Sciatic nerve (tissue), 2 donors: ENCODE data around the gene MRPS15. TPM values are rescaled to one million over a fixed set of nuclear protein-coding genes. Genes with fewer than 3 reads are reported as not detected.

Experiments
- ATAC-seq: fragments of 200-7000 bp; cut with Tn5 transposase; one replicate; pipeline ENCODE4 v1.9.1; 2020; ENCODE audit warnings: mild to moderate bottlenecking, moderate library complexity
- DNase-seq: peaks from one replicate; pipeline ENCODE4 v3.0.0-alpha.2; 2020; ENCODE audit warnings: low spot score
- intact Hi-C: fragments of 100-400 bp; cut with DNase I; formaldehyde crosslinking; loops from one replicate; pipeline ENCODE4 v1.14.2; 2022
- total RNA-seq: library from RNA; stranded (reverse); fragmentation: NEBNext Ultra II Directional; extraction: Animal tissue kit (Norgen Biotek cat#: 25700); gene quantifications from one replicate; pipeline ENCODE4 v1.2.1, GENCODE V29; 2021
- donor health status: DM: no; HTN: no; CAD: no.
- donor health status: DM: no; HTN: no; CAD: no.

Gene MRPS15
- total RNA-seq, 1 donor from 2014 or later = 41.5 TPM

DNA sequence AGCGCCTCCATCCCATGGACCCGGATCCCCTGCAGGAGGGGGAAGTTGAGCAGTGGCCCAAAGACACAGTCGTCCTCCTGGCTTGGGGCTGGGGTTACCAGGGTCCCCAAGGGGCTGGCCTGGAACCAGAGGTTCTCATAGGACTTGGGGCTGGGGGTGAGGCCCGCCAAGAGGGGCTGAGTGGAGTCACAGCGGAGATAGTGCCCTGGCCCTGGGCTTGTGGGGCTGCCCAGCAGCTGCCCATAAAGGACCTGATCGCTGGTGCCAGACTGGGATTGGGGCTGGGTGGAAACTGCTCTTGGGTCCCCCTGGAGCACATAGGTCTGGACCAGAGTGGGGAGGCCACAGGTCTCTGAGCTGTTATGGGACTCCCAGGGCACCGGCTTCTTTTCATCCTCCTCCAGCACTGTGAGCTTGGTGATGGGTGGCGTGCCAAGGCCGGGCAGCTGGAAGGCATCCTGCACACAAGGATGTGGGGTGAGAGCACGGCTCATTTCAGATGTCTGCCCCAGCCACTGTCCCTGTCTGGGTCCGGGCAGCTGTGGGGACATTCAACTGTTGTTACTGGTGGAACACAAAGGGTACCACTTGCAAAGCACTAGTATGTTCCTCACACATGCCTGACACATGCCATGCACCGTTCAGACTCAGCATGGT is 2.3 kb upstream of the MRPS15 start:
- DNase-seq (no peak), ATAC-seq (no peak)
- intact Hi-C loops = no loop called here

DNA sequence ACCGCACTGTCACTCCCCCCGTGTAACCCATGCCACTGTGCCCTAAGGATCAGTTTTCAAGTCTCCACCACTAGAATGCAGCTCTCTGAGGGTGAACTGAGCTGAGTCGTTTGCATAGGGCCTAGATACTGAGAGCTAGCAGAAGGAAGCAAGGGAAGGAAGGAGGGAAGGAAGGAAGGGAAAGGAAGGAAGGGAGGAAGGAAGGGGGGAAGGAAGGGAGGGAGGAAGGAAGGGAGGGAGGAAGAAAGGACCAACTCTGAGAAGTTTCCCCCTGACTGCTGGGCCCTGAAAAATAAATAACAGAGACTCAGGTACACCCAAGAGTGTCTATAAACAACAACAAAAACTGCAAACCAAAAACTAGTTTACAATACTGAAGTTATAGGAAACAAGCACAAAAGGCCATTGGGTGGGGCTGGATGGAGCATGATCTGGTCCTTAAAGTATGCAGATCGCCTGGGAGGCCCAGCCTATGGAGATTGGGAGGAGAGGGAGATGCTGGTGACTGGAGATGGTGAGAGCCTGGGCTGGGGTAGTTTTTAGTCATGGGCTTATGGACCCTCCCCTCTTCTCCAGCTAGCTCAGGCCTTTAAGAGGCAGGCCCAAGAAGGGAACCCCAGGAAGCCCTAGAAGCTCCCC is 1.7 kb upstream of the MRPS15 start:
- no peak for DNase-seq
- no peak for ATAC-seq
- intact Hi-C loops = no loop called here

DNA sequence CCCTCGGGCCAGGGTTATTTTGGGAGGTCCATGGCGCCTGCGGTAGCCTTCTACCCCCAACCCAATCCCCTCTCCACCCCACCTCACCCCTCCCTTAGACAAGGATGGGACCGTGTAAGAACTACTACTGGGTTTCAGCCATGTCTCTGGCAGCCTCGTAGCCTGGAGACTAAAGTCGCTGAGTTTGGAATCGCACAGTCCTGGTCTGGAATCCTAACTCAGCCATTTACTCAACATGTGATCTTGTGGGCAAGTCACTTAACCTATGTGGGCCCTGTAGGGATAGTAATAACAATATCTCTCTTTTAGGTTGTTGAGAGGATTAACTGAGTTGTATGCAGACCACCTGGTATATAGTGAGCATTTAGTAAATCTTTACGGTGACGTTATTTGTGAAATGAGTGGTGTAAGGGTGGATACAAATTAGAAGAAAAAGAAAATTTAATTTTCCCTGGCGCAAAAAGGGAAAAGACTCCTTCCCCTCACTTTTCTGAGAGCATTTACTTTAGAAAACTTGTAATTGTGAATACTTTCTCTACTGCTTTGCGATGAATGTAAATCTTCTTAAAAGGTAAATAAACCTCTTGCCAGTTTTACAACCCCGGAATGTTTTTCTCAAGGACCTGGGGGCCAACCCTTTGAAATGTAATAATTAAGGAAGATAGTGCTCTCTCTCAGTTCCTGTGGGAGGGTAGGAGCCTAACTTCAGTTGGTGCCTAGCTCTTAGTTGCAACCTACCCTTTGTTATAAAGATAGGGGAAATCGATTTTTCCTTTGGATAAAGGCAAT is 615 bp upstream of the MRPS15 start:
- ATAC-seq (peak; percentile 72), DNase-seq (no peak)
- intact Hi-C loops = no loop called here

GRCh38 chr1:36463463-36463802 is 751 bp downstream of the MRPS15 start:
- ATAC-seq (no peak), DNase-seq (no peak)
- intact Hi-C loops = no loop called here

GRCh38 chr1:36458910-36459309 is 5.3 kb downstream of the MRPS15 start:
- ATAC-seq = no peak
- intact Hi-C loops = no loop called here
- DNase-seq = no peak

GRCh38 chr1:36457691-36458090 is 6.5 kb downstream of the MRPS15 start:
- DNase-seq = no peak
- intact Hi-C loops = no loop called here
- ATAC-seq = no peak

GRCh38 chr1:36456391-36456928 is 7.7 kb downstream of the MRPS15 start:
- intact Hi-C loops = no loop called here
- ATAC-seq (no peak), DNase-seq (no peak)

DNA sequence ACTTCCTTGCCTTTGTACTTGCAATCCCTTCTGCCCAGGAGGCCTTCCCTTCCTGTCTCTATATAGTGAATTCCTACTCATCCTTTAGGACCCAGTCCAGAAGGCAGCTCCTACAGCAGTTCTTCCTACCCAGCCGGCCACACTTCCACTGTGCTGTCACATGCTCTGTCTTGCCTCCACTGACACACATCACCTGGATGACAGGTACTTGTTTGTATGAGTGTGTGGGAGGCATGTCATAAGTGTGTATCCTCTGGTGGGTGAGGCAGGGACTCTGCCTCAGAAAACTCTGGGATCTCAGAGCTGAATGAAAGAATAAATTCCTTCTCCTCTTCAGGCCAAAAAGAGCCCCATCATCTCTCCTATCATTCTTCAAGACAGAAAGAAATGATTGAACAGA is 8.8 kb downstream of the MRPS15 start:
- ATAC-seq (no peak), DNase-seq (no peak)
- intact Hi-C loops = no loop called here

DNA sequence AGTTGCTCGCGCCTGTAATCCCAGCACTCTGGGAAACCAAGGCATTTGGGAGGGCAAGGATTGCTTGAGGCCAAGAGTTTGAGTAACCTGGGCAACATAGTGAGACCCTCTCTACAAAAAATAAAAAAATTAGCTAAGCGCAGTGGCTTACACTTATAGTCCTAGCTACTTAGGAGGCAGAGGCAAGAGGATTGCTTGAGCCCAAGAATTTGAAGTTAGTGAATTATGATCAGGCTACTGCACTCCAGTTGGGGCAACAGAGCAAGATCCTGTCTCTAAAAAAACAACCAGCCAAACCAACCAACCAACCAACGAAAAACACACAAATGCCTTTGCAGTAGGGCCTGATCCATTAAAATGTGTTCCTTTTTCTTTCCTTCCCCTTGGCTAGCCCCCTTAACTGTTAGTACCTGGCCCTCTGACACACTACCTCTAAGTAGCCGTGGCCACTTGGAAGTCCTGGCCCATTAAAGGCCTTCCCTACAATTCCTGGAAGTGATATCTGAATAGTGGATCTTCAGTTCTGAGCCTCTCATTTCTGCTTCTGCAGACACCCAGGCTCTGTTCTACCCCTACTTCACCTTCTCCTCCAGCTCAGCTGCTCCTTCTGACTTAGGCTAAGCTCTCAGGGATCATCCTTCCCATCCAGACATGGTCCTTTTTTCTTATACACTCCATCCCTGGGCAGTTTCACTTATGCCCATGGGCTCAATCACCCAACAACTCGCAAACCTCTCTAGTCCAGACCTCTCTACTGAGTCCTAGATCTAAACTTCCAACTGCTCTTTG is 10.4 kb downstream of the MRPS15 start:
- intact Hi-C loops = no loop called here
- no peak for ATAC-seq
- DNase-seq = no peak

DNA sequence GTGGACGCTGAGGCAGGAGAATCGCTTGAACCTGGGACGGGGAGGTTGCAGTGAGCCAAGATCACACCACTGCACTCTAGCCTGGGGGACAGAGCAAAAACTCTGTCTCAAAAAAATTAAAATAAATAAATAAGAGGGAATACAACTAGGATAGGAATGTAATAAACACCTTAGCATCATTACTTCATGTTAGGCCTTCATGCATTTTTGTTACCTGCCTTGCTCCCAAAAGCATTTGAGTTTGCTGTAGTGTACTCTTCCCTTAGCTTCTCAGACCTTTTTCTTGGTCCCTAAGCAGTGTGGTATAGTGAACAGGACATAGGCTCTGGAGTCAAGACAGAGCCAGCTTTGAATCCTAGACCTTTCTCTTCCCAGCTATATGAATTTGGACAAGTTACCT is 11.1 kb downstream of the MRPS15 start:
- DNase-seq (no peak), ATAC-seq (no peak)
- intact Hi-C loops = no loop called here

DNA sequence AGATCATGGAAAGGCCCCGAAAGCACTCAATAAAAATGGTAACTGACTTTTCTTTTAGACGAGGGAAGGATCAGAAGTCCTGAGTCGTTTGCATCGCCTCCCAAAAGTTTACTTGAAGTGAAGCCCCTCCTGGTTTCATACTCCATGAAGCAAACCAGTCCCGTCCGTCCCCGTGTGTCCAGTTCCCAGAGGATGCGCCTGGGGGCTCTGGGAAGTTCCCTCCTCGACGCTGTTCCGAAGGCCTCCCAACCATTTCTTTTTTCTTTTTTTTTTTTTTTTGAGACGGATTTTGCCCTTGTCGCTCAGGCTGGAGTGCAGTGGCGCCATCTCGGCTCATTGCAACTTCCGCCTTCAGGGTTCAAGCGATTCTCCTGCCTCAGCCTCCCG is 13.3 kb downstream of the MRPS15 start:
- ATAC-seq = peak; percentile 0
- intact Hi-C loops = no loop called here
- DNase-seq = no peak

DNA sequence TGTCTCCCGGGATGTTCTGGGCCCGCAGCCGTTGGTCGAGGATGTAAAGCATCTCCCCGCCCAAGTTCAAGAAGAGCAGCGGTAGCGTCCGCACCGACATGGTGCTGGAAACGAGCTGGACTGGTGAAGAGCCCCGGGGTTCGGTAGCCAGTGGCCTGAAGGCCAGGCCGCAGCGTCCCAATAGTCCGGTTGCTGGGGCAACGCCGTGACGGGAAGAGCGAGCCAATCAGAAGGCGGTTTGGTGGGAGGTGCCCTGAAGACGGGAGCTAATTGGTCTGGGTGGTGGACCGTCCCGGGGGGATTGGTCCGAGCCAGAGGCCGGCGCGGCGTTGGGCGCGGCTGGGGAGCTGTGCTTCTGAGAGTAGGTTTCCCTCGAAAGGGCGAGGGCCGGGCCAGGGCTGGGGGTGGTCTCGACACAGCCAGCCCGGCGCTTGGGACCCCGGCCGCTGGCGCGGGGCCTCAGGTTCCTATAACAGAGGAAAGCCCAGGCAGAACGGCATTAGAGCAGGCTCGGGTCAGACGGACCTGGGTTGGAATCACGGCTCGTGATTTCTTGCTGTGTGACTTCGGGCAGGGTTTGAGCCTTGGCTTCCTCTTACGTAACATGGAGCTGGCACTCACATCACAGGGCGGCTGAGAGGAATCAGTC is 13.8 kb downstream of the MRPS15 start, which contains the start of gene OSCP1:
OSCP1 (minus strand) TSS at position 182 of the 649 bp plus-strand sequence; CDS start at position 100, 82 bp downstream.
- DNase-seq (peak; percentile 98), ATAC-seq (peak; percentile 99)
- intact Hi-C loops = no loop called here

GRCh38 chr1:36448530-36449056 is 15.6 kb downstream of the MRPS15 start:
- ATAC-seq (no peak), DNase-seq (no peak)
- intact Hi-C loops = no loop called here

GRCh38 chr1:36447450-36447849 is 16.7 kb downstream of the MRPS15 start:
- no peak for ATAC-seq
- intact Hi-C loops = no loop called here

GRCh38 chr1:36446746-36447145 is 17.4 kb downstream of the MRPS15 start:
- DNase-seq (no peak), ATAC-seq (no peak)
- intact Hi-C loops = no loop called here

More at GRCh38 chr1:36447450-36447849, 16.7 kb downstream of the MRPS15 start:
- no peak for DNase-seq

GRCh38 chr1:36446271-36446670 is 17.9 kb downstream of the MRPS15 start:
- ATAC-seq = no peak
- DNase-seq = no peak
- intact Hi-C loops = no loop called here

DNA sequence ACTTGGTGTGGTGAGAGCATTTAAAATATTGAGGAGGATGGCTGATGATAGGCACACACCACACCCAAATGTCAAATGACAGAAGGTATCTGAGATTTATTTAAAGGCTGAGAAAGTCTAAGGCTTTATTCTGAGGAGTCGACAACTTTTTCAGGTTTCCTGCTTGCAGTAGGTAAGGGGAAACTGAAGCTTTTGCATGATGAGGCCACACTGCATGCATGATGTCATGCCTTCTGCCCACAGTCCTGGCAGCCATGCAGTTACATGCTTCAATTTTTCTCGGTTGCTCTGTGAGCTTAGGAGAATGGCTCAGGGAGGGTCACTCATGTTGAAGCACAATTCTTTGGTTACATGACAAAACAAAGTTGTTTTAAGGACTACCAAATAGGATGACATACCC is 20.9 kb downstream of the MRPS15 start:
- intact Hi-C loops = no loop called here
- ATAC-seq (no peak), DNase-seq (no peak)

GRCh38 chr1:36442337-36442736 is 21.8 kb downstream of the MRPS15 start:
- intact Hi-C loops = no loop called here
- ATAC-seq (no peak), DNase-seq (no peak)

- no peak for ATAC-seq
- no peak for DNase-seq
- intact Hi-C loops = no loop called here
These were observed 23.5 kb downstream of the MRPS15 start for GRCh38 chr1:36440646-36441045.
